Measurements from ENCODE around the gene EPB41L4B. TPM values are rescaled to one million over a fixed set of nuclear protein-coding genes. Genes with fewer than 3 reads are reported as not detected.

EPB41L4B gene
- total and polyA plus RNA-seq, 2 of the 13 experiments (the other 11 are each of a cell fraction or from before 2014, with no cell fraction given), result 17.6 to 22.1 TPM

DNA sequence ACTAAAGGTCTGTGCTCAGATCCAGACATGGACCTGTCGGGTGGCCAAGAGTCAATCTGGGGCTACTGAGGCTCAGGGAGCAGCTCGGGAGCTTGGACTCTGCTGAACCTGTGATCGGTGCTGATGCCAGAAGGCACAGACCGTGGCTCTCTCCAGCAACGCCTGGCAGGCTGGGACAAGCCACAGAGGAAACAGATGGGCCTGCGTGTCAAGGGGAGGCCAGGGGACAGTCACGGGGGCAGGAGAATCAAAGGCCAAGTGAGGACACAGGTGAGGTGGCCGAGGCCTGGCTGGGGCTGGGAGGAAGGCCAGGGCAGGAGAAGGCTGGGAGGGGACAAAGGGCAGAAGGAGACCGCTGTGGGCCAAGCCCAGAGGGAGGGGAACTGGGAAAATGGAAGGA, 43.4 kb downstream of the EPB41L4B start (continued):
- TF ChIP-seq, protein P1, sequence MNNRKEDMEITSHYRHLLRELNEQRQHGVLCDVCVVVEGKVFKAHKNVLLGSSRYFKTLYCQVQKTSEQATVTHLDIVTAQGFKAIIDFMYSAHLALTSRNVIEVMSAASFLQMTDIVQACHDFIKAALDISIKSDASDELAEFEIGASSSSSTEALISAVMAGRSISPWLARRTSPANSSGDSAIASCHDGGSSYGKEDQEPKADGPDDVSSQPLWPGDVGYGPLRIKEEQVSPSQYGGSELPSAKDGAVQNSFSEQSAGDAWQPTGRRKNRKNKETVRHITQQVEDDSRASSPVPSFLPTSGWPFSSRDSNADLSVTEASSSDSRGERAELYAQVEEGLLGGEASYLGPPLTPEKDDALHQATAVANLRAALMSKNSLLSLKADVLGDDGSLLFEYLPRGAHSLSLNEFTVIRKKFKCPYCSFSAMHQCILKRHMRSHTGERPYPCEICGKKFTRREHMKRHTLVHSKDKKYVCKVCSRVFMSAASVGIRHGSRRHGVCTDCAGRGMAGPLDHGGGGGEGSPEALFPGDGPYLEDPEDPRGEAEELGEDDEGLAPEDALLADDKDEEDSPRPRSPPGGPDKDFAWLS (CRISPR knock-in tag; IDR thresholded peaks at IDR 0.05; ENCODE audit: borderline replicate concordance), result no peak
- TF ChIP-seq ZFP36L2 (CRISPR knock-in tag; IDR thresholded peaks at IDR 0.05) (no peak), RBAK (CRISPR knock-in tag; IDR thresholded peaks at IDR 0.05) (no peak), FOSL2 (CRISPR knock-in tag; IDR thresholded peaks at IDR 0.05) (peak; percentile 21; the same call in 1 of the 2 replicates), RXRB (CRISPR knock-in tag; IDR thresholded peaks at IDR 0.05; ENCODE audit: borderline replicate concordance) (peak; percentile 100), BHLHE40 (IDR thresholded peaks at IDR 0.05; ENCODE audit: low read length) (no peak), EP300 (IDR thresholded peaks at IDR 0.05; ENCODE audit: low read depth in 2 of 2, low read length in 2 of 2) (peak in 1 of 2 experiments; percentile 47; a peak in 2 of 4 replicates), EP300 (CRISPR knock-in tag; IDR thresholded peaks at IDR 0.05; ENCODE audit: borderline replicate concordance) (no peak), ZMYM3 (CRISPR knock-in tag; IDR thresholded peaks at IDR 0.05) (peak; percentile 38; the same call in 1 of the 2 replicates), MYC (CRISPR knock-in tag; IDR thresholded peaks at IDR 0.05; ENCODE audit: borderline replicate concordance) (peak; percentile 32; the same call in 1 of the 2 replicates), MYNN (CRISPR knock-in tag; IDR thresholded peaks at IDR 0.05; ENCODE audit: low read depth) (no peak), ZBTB20 (CRISPR knock-in tag; IDR thresholded peaks at IDR 0.05; ENCODE audit: borderline replicate concordance, low read depth) (no peak), POGZ (CRISPR knock-in tag; IDR thresholded peaks at IDR 0.05) (peak; percentile 53; the same call in 1 of the 2 replicates), HDAC2 (CRISPR knock-in tag; IDR thresholded peaks at IDR 0.05) (peak; percentile 33; the same call in 1 of the 2 replicates), SAP130 (CRISPR knock-in tag; IDR thresholded peaks at IDR 0.05; ENCODE audit: low read depth) (peak; percentile 61), RXRA (CRISPR knock-in tag; IDR thresholded peaks at IDR 0.05) (peak; percentile 99), RARA (CRISPR knock-in tag; IDR thresholded peaks at IDR 0.05) (peak; percentile 97), SP140L (CRISPR knock-in tag; IDR thresholded peaks at IDR 0.05; ENCODE audit: borderline replicate concordance) (no peak), ZNF724P (CRISPR knock-in tag; IDR thresholded peaks at IDR 0.05; ENCODE audit: borderline replicate concordance) (no peak), NBN (conservative IDR thresholded peaks at IDR 0.05) (no peak), BCL6 (CRISPR knock-in tag; IDR thresholded peaks at IDR 0.05) (peak; percentile 61), ZNF7 (CRISPR knock-in tag; IDR thresholded peaks at IDR 0.05) (no peak)
- TF ChIP-seq, protein P2, sequence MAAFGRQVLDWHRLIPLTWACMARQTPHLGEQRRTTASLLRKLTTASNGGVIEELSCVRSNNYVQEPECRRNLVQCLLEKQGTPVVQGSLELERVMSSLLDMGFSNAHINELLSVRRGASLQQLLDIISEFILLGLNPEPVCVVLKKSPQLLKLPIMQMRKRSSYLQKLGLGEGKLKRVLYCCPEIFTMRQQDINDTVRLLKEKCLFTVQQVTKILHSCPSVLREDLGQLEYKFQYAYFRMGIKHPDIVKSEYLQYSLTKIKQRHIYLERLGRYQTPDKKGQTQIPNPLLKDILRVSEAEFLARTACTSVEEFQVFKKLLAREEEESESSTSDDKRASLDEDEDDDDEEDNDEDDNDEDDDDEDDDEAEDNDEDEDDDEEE (CRISPR knock-in tag; IDR thresholded peaks at IDR 0.05), result no peak
- TF ChIP-seq, protein P3, sequence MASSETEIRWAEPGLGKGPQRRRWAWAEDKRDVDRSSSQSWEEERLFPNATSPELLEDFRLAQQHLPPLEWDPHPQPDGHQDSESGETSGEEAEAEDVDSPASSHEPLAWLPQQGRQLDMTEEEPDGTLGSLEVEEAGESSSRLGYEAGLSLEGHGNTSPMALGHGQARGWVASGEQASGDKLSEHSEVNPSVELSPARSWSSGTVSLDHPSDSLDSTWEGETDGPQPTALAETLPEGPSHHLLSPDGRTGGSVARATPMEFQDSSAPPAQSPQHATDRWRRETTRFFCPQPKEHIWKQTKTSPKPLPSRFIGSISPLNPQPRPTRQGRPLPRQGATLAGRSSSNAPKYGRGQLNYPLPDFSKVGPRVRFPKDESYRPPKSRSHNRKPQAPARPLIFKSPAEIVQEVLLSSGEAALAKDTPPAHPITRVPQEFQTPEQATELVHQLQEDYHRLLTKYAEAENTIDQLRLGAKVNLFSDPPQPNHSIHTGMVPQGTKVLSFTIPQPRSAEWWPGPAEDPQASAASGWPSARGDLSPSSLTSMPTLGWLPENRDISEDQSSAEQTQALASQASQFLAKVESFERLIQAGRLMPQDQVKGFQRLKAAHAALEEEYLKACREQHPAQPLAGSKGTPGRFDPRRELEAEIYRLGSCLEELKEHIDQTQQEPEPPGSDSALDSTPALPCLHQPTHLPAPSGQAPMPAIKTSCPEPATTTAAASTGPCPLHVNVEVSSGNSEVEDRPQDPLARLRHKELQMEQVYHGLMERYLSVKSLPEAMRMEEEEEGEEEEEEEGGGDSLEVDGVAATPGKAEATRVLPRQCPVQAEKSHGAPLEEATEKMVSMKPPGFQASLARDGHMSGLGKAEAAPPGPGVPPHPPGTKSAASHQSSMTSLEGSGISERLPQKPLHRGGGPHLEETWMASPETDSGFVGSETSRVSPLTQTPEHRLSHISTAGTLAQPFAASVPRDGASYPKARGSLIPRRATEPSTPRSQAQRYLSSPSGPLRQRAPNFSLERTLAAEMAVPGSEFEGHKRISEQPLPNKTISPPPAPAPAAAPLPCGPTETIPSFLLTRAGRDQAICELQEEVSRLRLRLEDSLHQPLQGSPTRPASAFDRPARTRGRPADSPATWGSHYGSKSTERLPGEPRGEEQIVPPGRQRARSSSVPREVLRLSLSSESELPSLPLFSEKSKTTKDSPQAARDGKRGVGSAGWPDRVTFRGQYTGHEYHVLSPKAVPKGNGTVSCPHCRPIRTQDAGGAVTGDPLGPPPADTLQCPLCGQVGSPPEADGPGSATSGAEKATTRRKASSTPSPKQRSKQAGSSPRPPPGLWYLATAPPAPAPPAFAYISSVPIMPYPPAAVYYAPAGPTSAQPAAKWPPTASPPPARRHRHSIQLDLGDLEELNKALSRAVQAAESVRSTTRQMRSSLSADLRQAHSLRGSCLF (CRISPR knock-in tag; IDR thresholded peaks at IDR 0.05; ENCODE audit: borderline replicate concordance), result no peak
- TF ChIP-seq, protein P4, sequence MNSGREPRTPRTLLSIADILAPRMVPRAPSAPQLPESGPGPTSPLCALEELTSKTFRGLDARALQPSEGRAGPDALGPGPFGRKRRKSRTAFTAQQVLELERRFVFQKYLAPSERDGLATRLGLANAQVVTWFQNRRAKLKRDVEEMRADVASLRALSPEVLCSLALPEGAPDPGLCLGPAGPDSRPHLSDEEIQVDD (CRISPR knock-in tag; IDR thresholded peaks at IDR 0.05; ENCODE audit: borderline replicate concordance), result 0 out of 2 replicates have a peak, but pooled peaks have one; percentile 32

Measured in HepG2 (cell line).